Measurements from ENCODE around the gene CDK3.
A peak's percentile ranks its signal among the peaks of the same experiment; 100 is the strongest.

DNA sequence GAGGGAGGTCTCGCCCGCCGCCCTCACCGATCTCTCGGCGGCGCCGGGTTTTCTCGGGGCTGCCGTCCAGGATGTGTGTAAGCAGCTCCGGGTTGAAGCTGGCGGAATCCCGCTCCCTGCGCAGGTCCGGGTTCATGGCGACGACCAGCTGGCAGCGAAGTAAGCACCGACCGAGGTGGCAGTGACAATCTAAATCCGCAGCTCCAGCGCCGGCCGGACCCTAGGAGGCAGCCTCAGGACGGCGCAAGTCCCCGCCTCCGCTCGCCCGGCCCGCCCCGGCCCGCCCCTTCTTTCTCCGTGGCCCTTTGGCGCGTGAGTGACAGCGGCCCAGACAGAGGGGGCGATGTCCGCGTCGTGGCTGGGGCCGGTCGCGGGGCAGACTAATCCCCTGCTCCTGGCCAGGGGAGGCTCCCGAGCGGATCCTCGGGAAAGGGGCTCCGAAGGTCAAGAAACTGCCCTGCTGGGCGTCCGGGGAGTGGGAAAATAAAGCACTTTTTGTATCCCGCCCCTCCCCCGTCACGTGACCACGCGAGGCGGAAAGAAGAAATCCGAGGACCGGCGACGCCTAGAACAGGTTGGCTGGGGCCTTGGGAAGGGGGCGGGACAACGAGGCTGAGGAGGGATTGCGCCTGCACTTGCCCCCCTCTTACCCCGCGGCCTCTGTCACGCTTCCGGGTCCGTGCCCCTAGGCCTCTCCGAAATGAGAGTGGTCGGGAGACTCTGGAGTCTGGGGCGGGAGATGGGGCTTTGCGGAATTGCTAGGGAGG, 21.5 kb upstream of the CDK3 start, which contains the start of the genes ACOX1 and TEN1:
- TF ChIP-seq, protein P1, sequence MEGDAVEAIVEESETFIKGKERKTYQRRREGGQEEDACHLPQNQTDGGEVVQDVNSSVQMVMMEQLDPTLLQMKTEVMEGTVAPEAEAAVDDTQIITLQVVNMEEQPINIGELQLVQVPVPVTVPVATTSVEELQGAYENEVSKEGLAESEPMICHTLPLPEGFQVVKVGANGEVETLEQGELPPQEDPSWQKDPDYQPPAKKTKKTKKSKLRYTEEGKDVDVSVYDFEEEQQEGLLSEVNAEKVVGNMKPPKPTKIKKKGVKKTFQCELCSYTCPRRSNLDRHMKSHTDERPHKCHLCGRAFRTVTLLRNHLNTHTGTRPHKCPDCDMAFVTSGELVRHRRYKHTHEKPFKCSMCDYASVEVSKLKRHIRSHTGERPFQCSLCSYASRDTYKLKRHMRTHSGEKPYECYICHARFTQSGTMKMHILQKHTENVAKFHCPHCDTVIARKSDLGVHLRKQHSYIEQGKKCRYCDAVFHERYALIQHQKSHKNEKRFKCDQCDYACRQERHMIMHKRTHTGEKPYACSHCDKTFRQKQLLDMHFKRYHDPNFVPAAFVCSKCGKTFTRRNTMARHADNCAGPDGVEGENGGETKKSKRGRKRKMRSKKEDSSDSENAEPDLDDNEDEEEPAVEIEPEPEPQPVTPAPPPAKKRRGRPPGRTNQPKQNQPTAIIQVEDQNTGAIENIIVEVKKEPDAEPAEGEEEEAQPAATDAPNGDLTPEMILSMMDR (IDR thresholded peaks at IDR 0.05 in 2 of 3, conservative IDR thresholded peaks at IDR 0.05 in 1 of 3; ENCODE audit: insufficient read depth in 2 of 3, low read depth in 1 of 3, low read length in 3 of 3) = peak; percentile 20 to 47 (median 28); a peak in 4 of 6 replicates
- TF ChIP-seq RAD21 (CRISPR knock-in tag; conservative IDR thresholded peaks at IDR 0.05 in 1 of 2, IDR thresholded peaks at IDR 0.05 in 1 of 2) (peak in 1 of 2 experiments; percentile 27; a peak in 2 of 4 replicates), GATAD2A (IDR thresholded peaks at IDR 0.05) (no peak), MAFK (IDR thresholded peaks at IDR 0.05; ENCODE audit: low read length) (no peak), RFX1 (IDR thresholded peaks at IDR 0.05) (no peak), FOXM1 (IDR thresholded peaks at IDR 0.05; ENCODE audit: low read depth) (no peak), FOXM1 (CRISPR knock-in tag; IDR thresholded peaks at IDR 0.05; ENCODE audit: low read depth) (no peak), SRF (CRISPR knock-in tag; IDR thresholded peaks at IDR 0.05) (peak in 1 of 2 experiments; percentile 49; a peak in 1 of 4 replicates)
- TF ChIP-seq, protein P2, sequence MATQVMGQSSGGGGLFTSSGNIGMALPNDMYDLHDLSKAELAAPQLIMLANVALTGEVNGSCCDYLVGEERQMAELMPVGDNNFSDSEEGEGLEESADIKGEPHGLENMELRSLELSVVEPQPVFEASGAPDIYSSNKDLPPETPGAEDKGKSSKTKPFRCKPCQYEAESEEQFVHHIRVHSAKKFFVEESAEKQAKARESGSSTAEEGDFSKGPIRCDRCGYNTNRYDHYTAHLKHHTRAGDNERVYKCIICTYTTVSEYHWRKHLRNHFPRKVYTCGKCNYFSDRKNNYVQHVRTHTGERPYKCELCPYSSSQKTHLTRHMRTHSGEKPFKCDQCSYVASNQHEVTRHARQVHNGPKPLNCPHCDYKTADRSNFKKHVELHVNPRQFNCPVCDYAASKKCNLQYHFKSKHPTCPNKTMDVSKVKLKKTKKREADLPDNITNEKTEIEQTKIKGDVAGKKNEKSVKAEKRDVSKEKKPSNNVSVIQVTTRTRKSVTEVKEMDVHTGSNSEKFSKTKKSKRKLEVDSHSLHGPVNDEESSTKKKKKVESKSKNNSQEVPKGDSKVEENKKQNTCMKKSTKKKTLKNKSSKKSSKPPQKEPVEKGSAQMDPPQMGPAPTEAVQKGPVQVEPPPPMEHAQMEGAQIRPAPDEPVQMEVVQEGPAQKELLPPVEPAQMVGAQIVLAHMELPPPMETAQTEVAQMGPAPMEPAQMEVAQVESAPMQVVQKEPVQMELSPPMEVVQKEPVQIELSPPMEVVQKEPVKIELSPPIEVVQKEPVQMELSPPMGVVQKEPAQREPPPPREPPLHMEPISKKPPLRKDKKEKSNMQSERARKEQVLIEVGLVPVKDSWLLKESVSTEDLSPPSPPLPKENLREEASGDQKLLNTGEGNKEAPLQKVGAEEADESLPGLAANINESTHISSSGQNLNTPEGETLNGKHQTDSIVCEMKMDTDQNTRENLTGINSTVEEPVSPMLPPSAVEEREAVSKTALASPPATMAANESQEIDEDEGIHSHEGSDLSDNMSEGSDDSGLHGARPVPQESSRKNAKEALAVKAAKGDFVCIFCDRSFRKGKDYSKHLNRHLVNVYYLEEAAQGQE (IDR thresholded peaks at IDR 0.05; ENCODE audit: borderline replicate concordance) = peak; percentile 90
- TF ChIP-seq, protein P2 (CRISPR knock-in tag; IDR thresholded peaks at IDR 0.05; ENCODE audit: low read depth) = peak; percentile 61; the same call in 1 of the 2 replicates

Measured in K562 (cell line).